Measurements from ENCODE around the gene LY6G6C. TPM values are rescaled to one million over a fixed set of nuclear protein-coding genes. Genes with fewer than 3 reads are reported as not detected.

The LY6G6C gene
- total RNA-seq, 2 experiments from 2014 or later = not detected

DNA sequence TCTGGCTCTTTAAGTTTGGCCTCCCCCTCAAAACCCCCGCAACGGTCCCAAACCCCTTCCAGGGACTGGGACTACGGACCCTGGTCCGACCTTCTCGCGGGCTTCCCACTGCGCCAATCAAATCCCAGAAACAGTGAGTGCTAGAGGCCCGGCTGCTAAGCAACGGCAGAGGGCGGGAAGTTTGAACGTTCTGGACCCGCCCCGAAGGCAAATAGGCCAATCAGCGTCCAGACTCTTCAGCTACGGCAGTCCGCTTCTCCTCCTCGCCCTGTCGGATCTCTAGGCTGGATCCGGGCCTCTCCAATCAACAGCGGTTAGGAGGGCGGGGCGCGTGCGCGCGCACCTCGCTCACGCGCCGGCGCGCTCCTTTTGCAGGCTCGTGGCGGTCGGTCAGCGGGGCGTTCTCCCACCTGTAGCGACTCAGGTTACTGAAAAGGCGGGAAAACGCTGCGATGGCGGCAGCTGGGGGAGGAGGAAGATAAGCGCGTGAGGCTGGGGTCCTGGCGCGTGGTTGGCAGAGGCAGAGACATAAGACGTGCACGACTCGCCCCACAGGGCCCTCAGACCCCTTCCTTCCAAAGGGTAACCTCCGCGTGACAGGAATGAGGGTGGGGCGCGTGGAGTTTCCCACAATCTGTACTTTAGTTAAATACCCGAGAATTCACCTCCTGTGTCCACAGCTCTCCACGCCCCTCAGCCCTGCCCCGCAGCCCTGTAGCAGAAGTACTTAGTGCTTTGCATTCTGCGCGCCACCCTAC is 18.3 kb upstream of the LY6G6C start, which contains the start of gene MSH5:
TSS of gene MSH5 (plus strand) at position 367 of the 758 bp plus-strand sequence. CDS start 462 bp downstream, outside the sequence.
- TF ChIP-seq CTCF (IDR thresholded peaks at IDR 0.05) = no peak
- intact Hi-C loops (cut with micrococcal nuclease) = loop anchor here (5.0 to 10.0 kb wide), 2 partner anchors 92 to 195 kb away; partner anchors contain the start of genes ATP6V1G2, DDX39B and NFKBIL1
- POLR2A ChIA-PET = interaction anchor here (0.6 to 6.0 kb wide), 24 partner anchors 10 to 385 kb away, joined by 3 to 30 read pairs (median 5); partner anchors contain the start of genes BAG6, CSNK2B, DDAH2 and DDX39B
- CTCF ChIA-PET = interaction anchor here (0.8 to 9.9 kb wide), 9 partner anchors 11 to 90 kb away, joined by 3 to 59 read pairs (median 4); partner anchors contain the start of genes DDAH2 and HSPA1B
- H3K4me1 Mint-ChIP-seq (ENCODE audit: low read depth) = peaks cover 38% of the 10 kb centered on the region
- DNase-seq = peak; percentile 99
- ATAC-seq = peak; percentile 83
- H3K9me3 Mint-ChIP-seq = no peaks in the 10 kb centered on the region
- H3K27me3 Mint-ChIP-seq = no peaks in the 10 kb centered on the region
- peak within 1 kb of the TSS; percentile 97 for H3K4me3 Mint-ChIP-seq
- peak within 1 kb of the TSS; percentile 97 for H3K27ac Mint-ChIP-seq
- peaks cover 53% of the 10 kb centered on the region for H3K36me3 Mint-ChIP-seq (ENCODE audit: low read depth)

DNA sequence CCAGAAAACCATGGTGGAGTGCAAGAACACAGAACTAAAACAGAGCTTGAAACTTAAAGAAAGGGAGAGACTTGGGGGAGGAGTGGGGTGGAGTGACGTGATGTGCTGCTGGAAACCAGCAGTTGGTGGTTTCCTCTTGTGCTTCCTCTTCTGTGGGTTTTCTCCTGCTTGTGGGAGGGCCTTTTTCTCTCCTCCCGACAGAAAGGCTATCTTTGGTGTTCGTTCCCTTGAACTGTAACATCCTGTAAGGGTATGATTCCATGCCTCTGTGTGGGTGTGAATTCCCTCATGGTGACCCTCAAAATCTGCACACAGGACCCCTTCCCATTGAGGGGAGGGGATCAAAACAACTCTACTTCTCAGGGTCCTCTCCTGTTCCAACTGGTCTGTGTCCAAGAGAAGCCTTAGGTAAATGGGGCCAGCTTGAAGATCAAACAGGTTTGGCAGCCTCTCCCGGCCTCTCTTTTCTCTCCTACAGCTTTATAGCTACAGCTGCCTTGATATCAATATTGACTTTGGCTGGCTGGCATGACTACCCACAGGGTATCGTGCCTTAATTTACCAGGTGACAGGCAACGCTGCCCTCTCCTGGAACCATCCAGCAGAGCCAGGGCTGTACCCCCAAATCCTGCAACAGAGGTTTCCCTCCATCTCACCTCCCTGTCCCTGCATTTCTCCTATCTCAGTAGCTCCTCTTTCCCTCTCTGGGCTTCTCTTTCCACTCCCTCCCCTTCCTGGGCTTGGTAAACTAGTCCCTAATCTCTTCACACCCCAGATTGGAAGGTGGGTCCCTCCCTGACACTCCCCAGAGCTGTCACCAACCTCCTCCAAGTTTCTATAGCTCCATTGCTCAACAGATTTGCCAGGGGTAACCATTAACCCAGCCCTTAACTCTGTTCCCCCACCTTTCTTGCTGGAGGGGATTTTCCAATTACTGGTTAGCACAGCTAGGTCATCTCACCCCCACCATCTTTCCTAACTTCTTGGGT is 16.7 kb upstream of the LY6G6C start:
- DNase-seq (peak; percentile 83), ATAC-seq (peak; percentile 10)
- intact Hi-C loops (cut with micrococcal nuclease) = loop anchor here (5.0 to 10.0 kb wide), 2 partner anchors 94 to 193 kb away; partner anchors contain the start of genes ATP6V1G2, DDX39B and NFKBIL1
- ChIA-PET POLR2A (interaction anchor here (0.6 to 6.0 kb wide), 25 partner anchors 10 to 1234 kb away, joined by 3 to 30 read pairs (median 4); partner anchors contain the start of genes BAG6, C6orf47, CSNK2B and DDX39B), CTCF (interaction anchor here (0.9 to 9.9 kb wide), 26 partner anchors 9 to 192 kb away, joined by 3 to 59 read pairs (median 4); partner anchors contain the start of genes ATP6V1G2, BAG6, DDAH2 and GPANK1)
- H3K27me3 Mint-ChIP-seq = no peaks in the 10 kb centered on the region
- H3K36me3 Mint-ChIP-seq (ENCODE audit: low read depth) = peaks cover 58% of the 10 kb centered on the region
- TF ChIP-seq CTCF (IDR thresholded peaks at IDR 0.05) = no peak
- H3K4me3 Mint-ChIP-seq = peak overlapping the region; percentile 97
- peaks cover 51% of the 10 kb centered on the region for H3K4me1 Mint-ChIP-seq (ENCODE audit: low read depth)
- no peaks in the 10 kb centered on the region for H3K9me3 Mint-ChIP-seq
- H3K27ac Mint-ChIP-seq = peak overlapping the region; percentile 93

DNA sequence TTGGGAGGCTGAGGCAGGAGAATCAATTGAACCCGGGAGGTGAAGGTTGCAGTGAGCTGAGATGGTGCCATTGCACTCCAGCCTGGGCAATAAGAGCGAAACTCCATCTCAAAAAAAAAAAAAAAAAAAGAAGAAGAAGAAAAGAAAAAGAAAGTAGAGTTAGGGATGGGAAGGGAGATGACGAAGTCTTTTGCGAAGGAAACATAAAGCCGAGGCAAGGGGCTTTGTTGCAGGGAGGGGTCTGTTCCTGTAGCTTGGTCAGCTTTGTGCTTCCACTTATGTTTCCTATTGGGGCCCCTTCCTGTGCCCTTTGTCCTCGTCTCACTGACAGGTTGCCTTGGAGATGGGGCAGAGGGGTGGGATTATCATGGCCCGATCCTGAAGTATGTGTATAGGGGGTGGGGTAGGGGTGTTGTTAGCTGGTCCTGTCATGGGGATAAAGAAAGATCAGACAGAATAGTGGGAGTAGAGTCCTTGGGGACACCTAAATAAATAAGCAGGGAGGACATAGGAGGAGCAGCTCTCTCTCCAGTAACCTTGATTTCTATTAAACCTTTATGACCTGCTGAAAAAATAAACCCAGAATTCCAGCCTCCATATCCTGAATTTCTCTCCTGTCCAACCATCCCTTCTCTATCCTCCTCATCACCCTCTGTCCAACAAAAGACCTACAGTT is 15.9 kb upstream of the LY6G6C start:
- DNase-seq = peak; percentile 42
- TF ChIP-seq CTCF (IDR thresholded peaks at IDR 0.05) = no peak
- H3K4me1 Mint-ChIP-seq (ENCODE audit: low read depth) = peaks cover 54% of the 10 kb centered on the region
- H3K27ac Mint-ChIP-seq = peak overlapping the region; percentile 93
- peak overlapping the region; percentile 97 for H3K4me3 Mint-ChIP-seq
- ChIA-PET POLR2A (interaction anchor here (0.6 to 6.0 kb wide), 22 partner anchors 9 to 1235 kb away, joined by 3 to 30 read pairs (median 5); partner anchors contain the start of genes BAG6, C6orf47, CSNK2B and DDX39B), CTCF (interaction anchor here (0.9 to 9.9 kb wide), 22 partner anchors 9 to 191 kb away, joined by 3 to 59 read pairs (median 5); partner anchors contain the start of genes ATP6V1G2, BAG6, DDAH2 and GPANK1)
- ATAC-seq = no peak
- H3K36me3 Mint-ChIP-seq (ENCODE audit: low read depth) = peaks cover 54% of the 10 kb centered on the region
- H3K27me3 Mint-ChIP-seq = no peaks in the 10 kb centered on the region
- no peaks in the 10 kb centered on the region for H3K9me3 Mint-ChIP-seq
- intact Hi-C loops (cut with micrococcal nuclease) = loop anchor here (5.0 to 10.0 kb wide), 2 partner anchors 95 to 193 kb away; partner anchors contain the start of genes ATP6V1G2, DDX39B and NFKBIL1

- intact Hi-C loops (cut with micrococcal nuclease) = loop anchor here (5.0 to 10.0 kb wide), 2 partner anchors 95 to 192 kb away; partner anchors contain the start of genes ATP6V1G2, DDX39B and NFKBIL1
- ATAC-seq = no peak
- Mint-ChIP-seq H3K9me3 (no peaks in the 10 kb centered on the region), H3K27me3 (no peaks in the 10 kb centered on the region), H3K36me3 (ENCODE audit: low read depth) (peaks cover 56% of the 10 kb centered on the region), H3K27ac (peak overlapping the region; percentile 93), H3K4me3 (peak overlapping the region; percentile 97), H3K4me1 (ENCODE audit: low read depth) (peaks cover 57% of the 10 kb centered on the region)
- ChIA-PET CTCF (interaction anchor here (0.8 to 9.9 kb wide), 11 partner anchors 8 to 140 kb away, joined by 3 to 59 read pairs (median 6); partner anchors contain the start of genes DDAH2 and LSM2), POLR2A (interaction anchor here (0.7 to 6.0 kb wide), 15 partner anchors 8 to 1235 kb away, joined by 3 to 24 read pairs (median 5); partner anchors contain the start of genes BAG6, C6orf47, DDX39B and HSPA1B)
- no peak for DNase-seq
- no peak for TF ChIP-seq CTCF (IDR thresholded peaks at IDR 0.05)
Measured at GRCh38 chr6:31736768-31737314, 15.3 kb upstream of the LY6G6C start.
